Psoas muscle (tissue), 8 donors: ENCODE measurements around the gene IGF2BP1. TPM values are rescaled to one million over a fixed set of nuclear protein-coding genes. Genes with fewer than 3 reads are reported as not detected.
"Not testable (repeated sequence)": the region's sequence is repeated elsewhere in the genome, so short reads cannot be mapped to it uniquely, and the experiment has no call there.

Experiments
- ATAC-seq, 4 donors: fragments of 200-7000 bp; cut with Tn5 transposase; one replicate each; pipeline ENCODE4 v1.9.1; 2020; ENCODE audit warnings: moderate library complexity in 3 of 4, mild to moderate bottlenecking in 2 of 4
- DNase-seq, 2 donors: peaks; one replicate each; pipeline ENCODE4 v3.0.0-alpha.2; 2020
- H3K27ac ChIP-seq: fragments of 200-600 bp; one replicate; pipeline ENCODE4 v1.8.0; 2022
- H3K27me3 ChIP-seq, 3 donors: fragments of 200-600 bp in 1 of 3; one replicate each; pipeline versions ENCODE4 v1.6.1 to v1.8.0; 2013 to 2022; ENCODE audit warnings: low read length in 2 of 3, mild to moderate bottlenecking in 2 of 3, moderate library complexity in 1 of 3; ENCODE audit not compliant: insufficient read depth in 3 of 3
- H3K36me3 ChIP-seq, 2 donors: fragments of 200-600 bp in 1 of 2; one replicate each; pipeline versions ENCODE4 v1.6.1 to v1.8.0; 2013 to 2022; ENCODE audit warnings: low read depth in 1 of 2, mild to moderate bottlenecking in 1 of 2, moderate library complexity in 1 of 2; ENCODE audit not compliant: insufficient read depth in 1 of 2
- H3K4me1 ChIP-seq: fragments of 200-600 bp; one replicate; pipeline ENCODE4 v1.8.0; 2022
- H3K4me3 ChIP-seq: fragments of 200-600 bp; one replicate; pipeline ENCODE4 v1.8.0; 2022; ENCODE audit warnings: mild to moderate bottlenecking
- H3K9me3 ChIP-seq: fragments of 200-600 bp; one replicate; pipeline ENCODE4 v1.8.0; 2022
- CTCF ChIP-seq: fragments of 200-600 bp; IDR thresholded peaks from one replicate; pipeline ENCODE4 v1.8.0; 2022; ENCODE audit warnings: antibody characterized with exemption
- WGBS, 3 donors: extraction: QIAGEN DNeasy Blood & Tissue Kit; methylation state at CpG; one replicate each; pipeline versions ENCODE4 v1.1.6 to v1.1.7; 2013; 5-methylcytosine and 5-hydroxymethylcytosine counted together
- intact Hi-C, 2 donors: fragments of 100-400 bp; cut with DNase I; formaldehyde crosslinking; loops; one replicate each; pipeline versions ENCODE4 v1.11.0 to v1.14.2; 2022
- polyA plus RNA-seq, 3 donors: library from polyadenylated mRNA; stranded (reverse); fragments of 200-250 nt; gene quantifications; one replicate each; pipeline ENCODE4 v1.2.3, GENCODE V29; 2013
- total RNA-seq, 4 donors: library from RNA; stranded (reverse); fragmentation: NEBNext Ultra II Directional in 2 of 4; extraction: Animal tissue kit (Norgen Biotek cat#: 25700) in 2 of 4; gene quantifications; one replicate each; pipeline versions ENCODE4 v1.2.1 to v1.2.4, GENCODE V29; 2021 to 2023
- donor health status: healthy with polysubstance abuse.
- donor health status: DM: no; HTN: no; CAD: no; lungs with moderate emphysema.
- donor health status: Bipolar disorder and iron deficiency.
- donor health status: healthy.
- donor health status: DM: yes; HTN: yes; CAD: no.
- donor health status: DM: no; HTN: no; CAD: no.
- donor health status: DM: no; HTN: no; CAD: no.
- donor health status: DM: yes; HTN: yes; CAD: no.

Gene IGF2BP1
- total and polyA plus RNA-seq, 7 donors: not detected

- Histone ChIP-seq H3K27ac (no peak overlapping the region), H3K36me3 (no peaks in the 10 kb centered on the region), H3K4me1 (no peaks in the 10 kb centered on the region), H3K4me3 (no peak overlapping the region), H3K9me3 (no peaks in the 10 kb centered on the region), H3K27me3 (peaks cover 2 to 58% (median 8%) of the 10 kb centered on the region in 3 donors)
- no peak for TF ChIP-seq CTCF
- ATAC-seq (no peak), DNase-seq (no peak)
- 47 to 62% (median 51%) methylated on average over 5 of the region's 5 CpGs for WGBS, 3 donors
- intact Hi-C loops: no loop called here
These were observed 85.0 kb downstream of the IGF2BP1 start for GRCh38 chr17:49082231-49082630.

GRCh38 chr17:49085046-49085445, 87.9 kb downstream of the IGF2BP1 start:
- intact Hi-C loops, H3K27ac ChIP-seq, ATAC-seq, H3K9me3 ChIP-seq, DNase-seq, H3K4me1 ChIP-seq, H3K36me3 ChIP-seq, H3K4me3 ChIP-seq: not testable (repeated sequence)
- H3K27me3 ChIP-seq: peaks cover 2 to 48% (median 3%) of the 10 kb centered on the region in 3 donors
- WGBS, 3 donors: 52 to 59% (median 56%) methylated on average over 2 of the region's 2 CpGs

- no peak for TF ChIP-seq CTCF
- intact Hi-C loops: no loop called here
- Histone ChIP-seq H3K4me3 (no peak overlapping the region), H3K4me1 (no peaks in the 10 kb centered on the region), H3K27ac (no peak overlapping the region), H3K9me3 (no peaks in the 10 kb centered on the region), H3K36me3 (no peaks in the 10 kb centered on the region), H3K27me3 (peaks cover 2 to 44% (median 5%) of the 10 kb centered on the region in 3 donors)
- DNase-seq: no peak
- 79 to 92% (median 89%) methylated on average over 5 of the region's 5 CpGs for WGBS, 3 donors
- no peak for ATAC-seq
These were observed 88.6 kb downstream of the IGF2BP1 start for GRCh38 chr17:49085565-49086315.

DNA sequence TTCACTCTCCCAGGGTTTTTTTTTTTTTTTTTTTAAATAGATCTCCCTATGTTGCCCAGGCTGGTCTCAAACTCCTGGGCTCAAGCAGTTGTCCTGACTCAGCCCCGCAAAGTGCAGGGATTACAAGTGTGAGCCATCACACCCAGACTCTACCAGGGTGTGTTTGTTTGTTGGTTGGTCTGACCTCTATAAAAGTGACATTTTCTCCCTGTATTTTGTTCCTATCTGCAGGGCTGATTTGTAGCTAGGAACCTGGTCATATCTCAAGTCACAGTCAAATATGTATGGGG, 89.1 kb downstream of the IGF2BP1 start:
- ATAC-seq (no peak), DNase-seq (no peak)
- Histone ChIP-seq H3K36me3 (no peaks in the 10 kb centered on the region), H3K4me3 (no peak overlapping the region), H3K9me3 (no peaks in the 10 kb centered on the region), H3K27ac (no peak overlapping the region), H3K27me3 (peaks cover 2 to 44% (median 6%) of the 10 kb centered on the region in 3 donors), H3K4me1 (no peaks in the 10 kb centered on the region)
- intact Hi-C loops: no loop called here
- TF ChIP-seq CTCF: no peak
- WGBS, 3 donors: 50 to 66% (median 65%) methylated on average over 1 of the region's 1 CpG

GRCh38 chr17:49086649-49087048, 89.5 kb downstream of the IGF2BP1 start:
- Histone ChIP-seq H3K4me1 (no peaks in the 10 kb centered on the region), H3K36me3 (no peaks in the 10 kb centered on the region), H3K4me3 (no peak overlapping the region), H3K27me3 (peaks cover 2 to 44% (median 7%) of the 10 kb centered on the region in 3 donors), H3K27ac (no peak overlapping the region), H3K9me3 (no peaks in the 10 kb centered on the region)
- no peak for ATAC-seq
- no peak for TF ChIP-seq CTCF
- intact Hi-C loops: no loop called here
- no peak for DNase-seq
